H1 (cell line): Measurements from ENCODE around the gene PAPOLA. TPM values are rescaled to one million over a fixed set of nuclear protein-coding genes. Genes with fewer than 3 reads are reported as not detected.

Experiments
- CTCF ChIA-PET: fragments of 300-600 bp; sonication (Branson Sonifier 250); formaldehyde crosslinking; loops from one replicate; lab custom pipeline; 2021; ENCODE audit not compliant: partially characterized antibody; lab: Charles Lee
- POLR2A ChIA-PET: fragments of 300-600 bp; sonication (Branson Sonifier 250); formaldehyde crosslinking; loops from one replicate; lab custom pipeline; 2021; ENCODE audit warnings: inconsistent platforms; ENCODE audit not compliant: partially characterized antibody; lab: Charles Lee
- DNase-seq, 2 experiments: peaks; one replicate each; pipeline versions ENCODE4 v3.0.0 to v3.0.0-alpha.2; 2010 to 2022; ENCODE audit warnings: low spot score in 2 of 2, low read depth in 1 of 2, mixed read lengths in 1 of 2
- FAIRE-seq: peaks from 2 replicates; lab custom pipeline; 2011; peaks lifted over from hg19 to GRCh38; lab: Jason Lieb, UNC
- H2AFZ ChIP-seq: 2 replicates; pipeline ENCODE4 v1.8.1; 2012; ENCODE audit warnings: low read length, inconsistent platforms
- H2AK5ac ChIP-seq: 2 replicates; pipeline ENCODE4 v1.6.1; 2013; ENCODE audit warnings: low read depth, low read length
- H2BK120ac ChIP-seq: replicated peaks from 2 replicates; pipeline ENCODE3; 2013; ENCODE audit warnings: low read depth, low read length, inconsistent platforms
- H2BK12ac ChIP-seq: 2 replicates; pipeline ENCODE4 v1.6.1; 2013; ENCODE audit warnings: low read depth, low read length
- H2BK15ac ChIP-seq: 2 replicates; pipeline ENCODE4 v1.6.1; 2013; ENCODE audit warnings: low read length
- H2BK20ac ChIP-seq: 2 replicates; pipeline ENCODE4 v1.6.1; 2013; ENCODE audit warnings: low read length
- H2BK5ac ChIP-seq: 2 replicates; pipeline ENCODE4 v1.6.1; 2013; ENCODE audit warnings: low read depth, low read length
- H3K14ac ChIP-seq: 2 replicates; pipeline ENCODE4 v1.6.1; 2013; ENCODE audit warnings: inconsistent platforms; ENCODE audit not compliant: insufficient read length
- H3K18ac ChIP-seq: 2 replicates; pipeline ENCODE4 v1.6.1; 2013; ENCODE audit warnings: low read length; ENCODE audit errors: extremely low read depth
- H3K23ac ChIP-seq: 2 replicates; pipeline ENCODE4 v1.6.1; 2013; ENCODE audit warnings: inconsistent platforms; ENCODE audit not compliant: insufficient read length
- H3K23me2 ChIP-seq: 2 replicates; pipeline ENCODE4 v1.6.1; 2013; ENCODE audit warnings: low read depth, low read length
- H3K27ac ChIP-seq: 2 replicates; pipeline ENCODE4 v1.6.1; 2011; ENCODE audit warnings: low read depth, low read length, inconsistent platforms
- H3K27me3 ChIP-seq, 4 experiments: replicated peaks in 1 of 4; 1 replicate in 1 of 4; 2 replicates in 3 of 4; pipeline versions ENCODE4 v1.6.1 to v1.8.1; 2011 to 2013; ENCODE audit warnings: low read length in 3 of 4, mild to moderate bottlenecking in 3 of 4, inconsistent platforms in 2 of 4, mixed read lengths in 2 of 4, moderate library complexity in 1 of 4; ENCODE audit not compliant: control insufficient read depth in 3 of 4, insufficient read depth in 3 of 4; ENCODE audit errors: extremely low read depth in 1 of 4
- H3K36me3 ChIP-seq, 4 experiments: 2 replicates each; pipeline versions ENCODE4 v1.6.1 to v1.8.1; 2011 to 2013; ENCODE audit warnings: mild to moderate bottlenecking in 4 of 4, low read length in 3 of 4, moderate library complexity in 2 of 4, control low read depth in 1 of 4, inconsistent platforms in 1 of 4; ENCODE audit not compliant: insufficient read depth in 4 of 4, control insufficient read depth in 2 of 4
- H3K4ac ChIP-seq: replicated peaks from 2 replicates; pipeline ENCODE3; 2013; ENCODE audit warnings: low read length, low read depth, mixed read lengths, inconsistent platforms; ENCODE audit not compliant: insufficient read length
- H3K4me1 ChIP-seq, 4 experiments: replicated peaks in 1 of 4; 1 replicate in 1 of 4; 2 replicates in 3 of 4; pipeline versions ENCODE4 v1.6.1 to v1.8.1; 2011 to 2013; ENCODE audit warnings: low read length in 3 of 4, inconsistent platforms in 2 of 4, mixed read lengths in 1 of 4; ENCODE audit not compliant: insufficient read depth in 4 of 4, control insufficient read depth in 3 of 4
- H3K4me2 ChIP-seq, 2 experiments: 2 replicates each; pipeline versions ENCODE4 v1.6.1 to v1.8.1; 2011 to 2013; ENCODE audit warnings: low read depth in 2 of 2, low read length in 2 of 2, control low read depth in 1 of 2, inconsistent platforms in 1 of 2, mild to moderate bottlenecking in 1 of 2; ENCODE audit not compliant: insufficient read depth in 1 of 2
- H3K4me3 ChIP-seq, 4 experiments: fragments of 200-600, 300-600 bp in 1 of 4; sonication (generic), shearing (Covaris generic), sonication (Bioruptor Twin) in 1 of 4; 2 replicates each; pipeline versions ENCODE4 v1.5.1 to v1.8.1; 2011 to 2016; ENCODE audit warnings: low read length in 4 of 4, low read depth in 3 of 4, control low read depth in 2 of 4, inconsistent platforms in 2 of 4, mild to moderate bottlenecking in 2 of 4, mixed read lengths in 1 of 4, moderate library complexity in 1 of 4; ENCODE audit not compliant: insufficient read depth in 2 of 4; ENCODE audit errors: extremely low read depth in 1 of 4
- H3K56ac ChIP-seq: replicated peaks from 2 replicates; pipeline ENCODE3; 2013; ENCODE audit warnings: low read depth, mild to moderate bottlenecking, mixed read lengths, low read length, inconsistent platforms; ENCODE audit not compliant: insufficient read length
- H3K79me1 ChIP-seq: 2 replicates; pipeline ENCODE4 v1.6.1; 2013; ENCODE audit warnings: low read depth, low read length, control low read depth
- H3K79me2 ChIP-seq, 2 experiments: 2 replicates each; pipeline versions ENCODE4 v1.6.1 to v1.8.1; 2012 to 2013; ENCODE audit warnings: low read length in 2 of 2, mild to moderate bottlenecking in 2 of 2, inconsistent platforms in 1 of 2; ENCODE audit not compliant: insufficient read depth in 2 of 2, control insufficient read depth in 1 of 2
- H3K9ac ChIP-seq, 4 experiments: replicated peaks in 1 of 4; 1 replicate in 1 of 4; 2 replicates in 3 of 4; pipeline versions ENCODE4 v1.6.1 to v1.8.1; 2011 to 2013; ENCODE audit warnings: low read depth in 3 of 4, low read length in 3 of 4, control low read depth in 2 of 4, mild to moderate bottlenecking in 2 of 4, moderate library complexity in 2 of 4, inconsistent platforms in 1 of 4; ENCODE audit errors: extremely low read depth in 1 of 4
- H3K9me3 ChIP-seq, 2 experiments: 2 replicates each; pipeline versions ENCODE4 v1.6.1 to v1.8.1; 2012 to 2013; ENCODE audit warnings: mild to moderate bottlenecking in 2 of 2, moderate library complexity in 2 of 2, control low read depth in 1 of 2, inconsistent platforms in 1 of 2, low read depth in 1 of 2, low read length in 1 of 2, mixed read lengths in 1 of 2; ENCODE audit not compliant: insufficient read depth in 2 of 2
- H4K20me1 ChIP-seq, 2 experiments: replicated peaks in 1 of 2; 2 replicates each; pipeline versions ENCODE3 to v1.8.1; 2011 to 2013; ENCODE audit warnings: inconsistent platforms in 2 of 2, low read length in 2 of 2, mild to moderate bottlenecking in 1 of 2; ENCODE audit not compliant: insufficient read depth in 2 of 2, control insufficient read depth in 1 of 2
- H4K5ac ChIP-seq: 2 replicates; pipeline ENCODE4 v1.6.1; 2013; ENCODE audit warnings: low read length, low read depth, mixed read lengths, inconsistent platforms; ENCODE audit not compliant: insufficient read length
- H4K8ac ChIP-seq: 2 replicates; pipeline ENCODE4 v1.8.0; 2013; ENCODE audit warnings: mild to moderate bottlenecking, moderate library complexity, low read length, inconsistent platforms; ENCODE audit not compliant: insufficient read depth; ENCODE audit errors: extremely low read depth
- H4K91ac ChIP-seq: replicated peaks from 2 replicates; pipeline ENCODE3; 2013; ENCODE audit warnings: low read length, mixed read lengths, inconsistent platforms; ENCODE audit not compliant: insufficient read length
- BACH1 ChIP-seq: IDR thresholded peaks from 2 replicates; pipeline ENCODE4 v1.6.1; 2012; ENCODE audit warnings: low read length, improper control_type of control experiment
- BRCA1 ChIP-seq: IDR thresholded peaks from 2 replicates; pipeline ENCODE4 v1.6.1; 2012; ENCODE audit warnings: low read depth, low read length, improper control_type of control experiment
- CEBPB ChIP-seq: IDR thresholded peaks from 2 replicates; pipeline ENCODE4 v1.6.1; 2012; ENCODE audit warnings: low read depth, low read length
- CTBP2 ChIP-seq: IDR thresholded peaks from 2 replicates; pipeline ENCODE4 v1.7.0; 2011; ENCODE audit warnings: borderline replicate concordance, mild to moderate bottlenecking, moderate library complexity, mixed read lengths, low read length; ENCODE audit not compliant: insufficient read depth, insufficient read length
- KDM4A ChIP-seq: IDR thresholded peaks from one replicate; pipeline ENCODE4 v1.7.1; 2012; ENCODE audit warnings: low read depth, mild to moderate bottlenecking, moderate library complexity, low read length, inconsistent platforms; ENCODE audit not compliant: severe bottlenecking
- MAX ChIP-seq: IDR thresholded peaks from 2 replicates; pipeline ENCODE4 v1.6.1; 2012; ENCODE audit warnings: inconsistent platforms
- RAD21 ChIP-seq, 2 experiments: IDR thresholded peaks in 1 of 2; conservative IDR thresholded peaks in 1 of 2; 2 replicates each; pipeline ENCODE4 v1.6.1; 2011; ENCODE audit warnings: low read depth in 2 of 2, low read length in 2 of 2, improper control_type of control experiment in 1 of 2, inconsistent platforms in 1 of 2, mild to moderate bottlenecking in 1 of 2, moderate library complexity in 1 of 2
- RBBP5 ChIP-seq: IDR thresholded peaks from 2 replicates; pipeline ENCODE4 v1.7.1; 2012; ENCODE audit warnings: low read depth, mild to moderate bottlenecking, inconsistent platforms, low read length, moderate library complexity, borderline replicate concordance
- RXRA ChIP-seq: IDR thresholded peaks from 2 replicates; pipeline ENCODE4 v1.6.1; 2011; ENCODE audit warnings: low read depth, mild to moderate bottlenecking, low read length, moderate library complexity; ENCODE audit not compliant: insufficient read depth
- SIRT6 ChIP-seq: IDR thresholded peaks from one replicate; pipeline ENCODE4 v1.7.1; 2012; ENCODE audit warnings: low read length, inconsistent platforms
- SRF ChIP-seq: IDR thresholded peaks from 2 replicates; pipeline ENCODE4 v1.6.1; 2011; ENCODE audit warnings: mild to moderate bottlenecking, low read depth, low read length, moderate library complexity
- SUZ12 ChIP-seq: fragments of 200-600 bp; sonication (generic); IDR thresholded peaks from 2 replicates; pipeline ENCODE4 v1.6.1; 2012; ENCODE audit warnings: mild to moderate bottlenecking, inconsistent platforms, low read length, moderate library complexity, mixed read lengths
- TAF7 ChIP-seq: optimal IDR thresholded peaks from 2 replicates; pipeline ENCODE3; 2011; ENCODE audit warnings: low read depth, mild to moderate bottlenecking, inconsistent platforms, low read length, moderate library complexity, borderline replicate concordance
- TEAD4 ChIP-seq: IDR thresholded peaks from 2 replicates; pipeline ENCODE4 v1.6.1; 2012; ENCODE audit warnings: low read depth, low read length, inconsistent platforms, mixed read lengths
- WGBS, 2 experiments: shearing (Covaris generic) in 1 of 2; methylation state at CpG; one replicate each; pipeline versions ENCODE4 v1.1.6 to v1.1.7; 2013 to 2015; ENCODE audit warnings: low lambda C conversion rate in 2 of 2, mixed read lengths in 2 of 2, inconsistent platforms in 1 of 2, low coverage in 1 of 2, missing lambda C conversion rate in 1 of 2; ENCODE audit not compliant: insufficient replicate concordance in 2 of 2, insufficient coverage in 1 of 2, insufficient read length in 1 of 2; ENCODE audit errors: extremely low coverage in 1 of 2, missing lambda C conversion rate in 1 of 2; 5-methylcytosine and 5-hydroxymethylcytosine counted together
- polyA plus RNA-seq, 7 experiments: library from polyadenylated mRNA; depleted of rRNA in 3 of 7; stranded (reverse) in 5 of 7; unstranded in 2 of 7; fragments of >200 nt in 5 of 7; fragments of 200-250 nt in 2 of 7; gene quantifications; 1 replicate in 5 of 7; 2 replicates in 1 of 7; 4 replicates in 1 of 7; pipeline versions ENCODE4 v1.2.1 to v1.2.3, GENCODE V29; 2011 to 2013; ENCODE audit warnings: missing spikeins in 2 of 7, mixed read lengths in 2 of 7
- total RNA-seq: library from RNA; stranded (reverse); fragmentation: NEBNext Ultra II Directional; extraction: Animal tissue kit (Norgen Biotek cat#: 25700); gene quantifications from 2 replicates; pipeline ENCODE4 v1.2.1, GENCODE V29; 2021

Gene PAPOLA
- total and polyA plus RNA-seq, 2 of the 8 experiments (the other 6 are each of a cell fraction or from before 2014, with no cell fraction given): 163 to 239 TPM

- Histone ChIP-seq H3K79me1 (peaks cover 4% of the 10 kb centered on the region; the same call in 1 of the 2 replicates), H2BK5ac (no peak overlapping the region), H3K36me3 (peaks cover 0 to 87% (median 16%) of the 10 kb centered on the region in 4 experiments; a peak in 6 of 8 replicates), H3K4me2 (no peak overlapping the region), H3K4ac (no peak overlapping the region), H2BK12ac (no peak overlapping the region), H3K14ac (no peak overlapping the region), H3K27ac (no peak overlapping the region), H3K79me2 (peaks cover 0 to 44% of the 10 kb centered on the region in 2 experiments; a peak in 3 of 4 replicates), H3K4me1 (no peaks in the 10 kb centered on the region), H3K9me3 (no peaks in the 10 kb centered on the region), H3K23me2 (no peaks in the 10 kb centered on the region), H3K27me3 (no peaks in the 10 kb centered on the region), H2BK20ac (no peak overlapping the region), H4K20me1 (peaks cover 0 to 2% of the 10 kb centered on the region in 2 experiments), H4K5ac (no peak overlapping the region), H4K91ac (no peak overlapping the region), H4K8ac (no peak overlapping the region), H3K9ac (no peak overlapping the region), H2AFZ (no peak overlapping the region), H3K23ac (no peak overlapping the region), H3K56ac (no peak overlapping the region), H2AK5ac (no peak overlapping the region), H3K4me3 (no peak overlapping the region), H2BK15ac (no peak overlapping the region), H3K18ac (no peak overlapping the region), H2BK120ac (no peak overlapping the region)
- 94% methylated on average over 5 of the region's 5 CpGs; no CpG with 5 or more reads in 1 of the 2 experiments for WGBS, 2 experiments
- FAIRE-seq (no peak), DNase-seq (no peak)
- ChIA-PET CTCF (interaction anchor here (0.5 to 1.3 kb wide), 2 partner anchors 13 to 42 kb away, joined by 3 to 4 read pairs; no protein-coding TSS in a partner anchor), POLR2A (no interaction called here)
- TF ChIP-seq CEBPB: no peak
- no peak for TF ChIP-seq SUZ12
- TF ChIP-seq MAX: no peak
- TF ChIP-seq TEAD4: no peak
- TF ChIP-seq BACH1: no peak
- no peak for TF ChIP-seq TAF7
- TF ChIP-seq RBBP5: no peak
- no peak for TF ChIP-seq KDM4A
- no peak for TF ChIP-seq BRCA1
- no peak for TF ChIP-seq CTBP2
- TF ChIP-seq SRF: no peak
- no peak for TF ChIP-seq RAD21 (IDR thresholded peaks at IDR 0.05 in 1 of 2, conservative IDR thresholded peaks at IDR 0.05 in 1 of 2; ENCODE audit: low read depth in 2 of 2, low read length in 2 of 2)
- TF ChIP-seq RXRA: no peak
- no peak for TF ChIP-seq SIRT6
Measured at GRCh38 chr14:96525452-96525851, 23.3 kb downstream of the PAPOLA start.
